HCT116 (cell line): ENCODE measurements around the gene SLC46A1. TPM values are rescaled to one million over a fixed set of nuclear protein-coding genes. Genes with fewer than 3 reads are reported as not detected.

Source experiments
- ATAC-seq: fragments of 200-7000 bp; cut with Tn5 transposase; 2 replicates; pipeline ENCODE4 v1.9.1; 2020; ENCODE audit warnings: mild to moderate bottlenecking, moderate library complexity
- BruUV-seq: library from RNA; stranded (reverse); fragments of 400-500 nt; replicated peaks from 2 replicates; lab custom pipeline; 2021; lab: Mats Ljungman, UMichigan
- CTCF ChIA-PET: fragments of 300-600 bp; sonication (Branson Sonifier 250); formaldehyde crosslinking; loops from one replicate; lab custom pipeline; 2021; ENCODE audit warnings: antibody characterized with exemption; lab: Charles Lee
- POLR2A ChIA-PET: fragments of 300-600, 350-600 bp; sonication (Branson Sonifier 250); formaldehyde crosslinking; loops from one replicate; lab custom pipeline; 2021; ENCODE audit warnings: antibody characterized with exemption; lab: Charles Lee
- RAD21 ChIA-PET, 2 experiments: fragments of 300-600 bp; sonication (Branson Sonifier 250); formaldehyde crosslinking; loops; one replicate each; lab custom pipeline; 2023; ENCODE audit warnings: low total read pairs in 2 of 2; ENCODE audit not compliant: uncharacterized antibody in 2 of 2, unreplicated experiment in 2 of 2, low non-redundant PET in 1 of 2; lab: Charles Lee
- DNase-seq: peaks from one replicate; pipeline ENCODE4 v3.0.0-alpha.2; 2010; ENCODE audit warnings: low read depth, low spot score
- H2AFZ ChIP-seq: fragments of 200-600 bp; shearing (Covaris generic), sonication (generic); 2 replicates; pipeline ENCODE4 v1.6.1; 2017; ENCODE audit warnings: low read depth, mixed run types, mixed read lengths, antibody characterized with exemption, low read length; ENCODE audit not compliant: poor library complexity, severe bottlenecking
- H3K27ac ChIP-seq: 2 replicates; pipeline ENCODE4 v1.5.1; 2012; ENCODE audit warnings: low read depth, low read length
- H3K27me3 ChIP-seq: fragments of 200-600 bp; sonication (generic); 2 replicates; pipeline ENCODE4 v1.6.1; 2016; ENCODE audit warnings: mixed run types, low read length, mixed read lengths; ENCODE audit not compliant: insufficient read depth
- H3K36me3 ChIP-seq, 2 experiments: fragments of 200-500 bp in 1 of 2; fragments of 200-600 bp in 1 of 2; sonication (Bioruptor generic) in 1 of 2; sonication (generic) in 1 of 2; 2 replicates each; pipeline versions ENCODE4 v1.5.1 to v1.6.1; 2014 to 2016; ENCODE audit warnings: low read length in 2 of 2, inconsistent platforms in 1 of 2, mixed read lengths in 1 of 2, mixed run types in 1 of 2; ENCODE audit not compliant: insufficient read depth in 2 of 2, control insufficient read depth in 1 of 2
- H3K4me1 ChIP-seq, 2 experiments: fragments of 200-600 bp in 1 of 2; sonication (generic) in 1 of 2; 2 replicates each; pipeline versions ENCODE4 v1.5.1 to v1.6.1; 2012 to 2017; ENCODE audit warnings: low read length in 2 of 2, inconsistent platforms in 1 of 2, mild to moderate bottlenecking in 1 of 2, mixed read lengths in 1 of 2, mixed run types in 1 of 2, moderate library complexity in 1 of 2; ENCODE audit not compliant: insufficient read depth in 2 of 2, control insufficient read depth in 1 of 2
- H3K4me2 ChIP-seq: fragments of 200-600 bp; sonication (generic); 2 replicates; pipeline ENCODE4 v1.6.1; 2017; ENCODE audit warnings: mixed run types, low read length, mixed read lengths
- H3K4me3 ChIP-seq, 2 experiments: fragments of 200-600 bp in 1 of 2; sonication (generic) in 1 of 2; replicated peaks in 1 of 2; 2 replicates each; pipeline ENCODE4 v1.5.1; 2011 to 2016; ENCODE audit warnings: low read length in 2 of 2, control low read depth in 1 of 2, low read depth in 1 of 2, mild to moderate bottlenecking in 1 of 2, mixed read lengths in 1 of 2, mixed run types in 1 of 2
- H3K79me2 ChIP-seq: fragments of 200-600 bp; sonication (generic); 2 replicates; pipeline ENCODE4 v1.6.1; 2017; ENCODE audit warnings: mild to moderate bottlenecking, mixed run types, low read length, moderate library complexity, mixed read lengths; ENCODE audit not compliant: insufficient read depth
- H3K9ac ChIP-seq: fragments of 200-600 bp; sonication (generic); 2 replicates; pipeline ENCODE4 v1.6.1; 2016; ENCODE audit warnings: low read length, mixed read lengths
- H3K9me2 ChIP-seq: fragments of 200-600 bp; sonication (generic), shearing (Covaris generic); 2 replicates; pipeline ENCODE4 v1.6.1; 2017; ENCODE audit warnings: mixed run types, mild to moderate bottlenecking, moderate library complexity; ENCODE audit not compliant: insufficient read depth
- H3K9me3 ChIP-seq, 2 experiments: fragments of 200-500 bp in 1 of 2; fragments of 200-600 bp in 1 of 2; sonication (Bioruptor generic) in 1 of 2; sonication (generic) in 1 of 2; 2 replicates each; pipeline ENCODE4 v1.6.1; 2014 to 2017; ENCODE audit warnings: low read length in 2 of 2, mixed read lengths in 2 of 2, inconsistent platforms in 1 of 2, low read depth in 1 of 2, mild to moderate bottlenecking in 1 of 2, mixed run types in 1 of 2, moderate library complexity in 1 of 2; ENCODE audit not compliant: control insufficient read depth in 1 of 2, insufficient read depth in 1 of 2
- H4K20me1 ChIP-seq: fragments of 200-600 bp; sonication (generic), shearing (Covaris generic); 2 replicates; pipeline ENCODE4 v1.6.1; 2017; ENCODE audit warnings: mixed run types, mild to moderate bottlenecking, moderate library complexity; ENCODE audit not compliant: insufficient read depth
- ATF3 ChIP-seq: IDR thresholded peaks from 2 replicates; pipeline ENCODE4 v1.6.1; 2012
- ELF1 ChIP-seq: IDR thresholded peaks from 2 replicates; pipeline ENCODE4 v1.6.1; 2012; ENCODE audit warnings: low read depth, borderline replicate concordance
- POLR2AphosphoS5 ChIP-seq: IDR thresholded peaks from 2 replicates; pipeline ENCODE4 v1.6.1; 2011; ENCODE audit warnings: mild to moderate bottlenecking, low read depth, low read length, moderate library complexity
- REST ChIP-seq: IDR thresholded peaks from 2 replicates; pipeline ENCODE4 v1.6.1; 2012; ENCODE audit warnings: low read depth
- ZBTB33 ChIP-seq: IDR thresholded peaks from 2 replicates; pipeline ENCODE4 v1.6.1; 2011; ENCODE audit warnings: mild to moderate bottlenecking, low read length, moderate library complexity; ENCODE audit not compliant: insufficient replicate concordance; ENCODE audit errors: extremely low read depth
- ZFX ChIP-seq: fragments of 450-650 bp; IDR thresholded peaks from 2 replicates; pipeline ENCODE4 v1.6.1; 2017
- intact Hi-C: fragments of 100-400 bp; cut with micrococcal nuclease; formaldehyde crosslinking; loops from 2 replicates; pipeline ENCODE4 v1.10.0; 2022
- total RNA-seq: library from RNA; stranded (reverse); gene quantifications from one replicate; pipeline ENCODE4 v1.2.1, GENCODE V29; 2021; ENCODE audit not compliant: unreplicated experiment

SLC46A1 gene
- total RNA-seq, 1 experiment from 2014 or later: 17.8 TPM

GRCh38 chr17:28363776-28364650 is 42.0 kb downstream of the SLC46A1 start (continued):
- TF ChIP-seq REST: no peak

GRCh38 chr17:28363186-28363585 is 42.8 kb downstream of the SLC46A1 start:
- peaks cover 7 to 9% of the 10 kb centered on the region in 2 experiments; a peak in 2 of 4 replicates for H3K4me1 ChIP-seq
- ChIA-PET RAD21 (no interaction called here), CTCF (no interaction called here), POLR2A (no interaction called here)
- H3K4me3 ChIP-seq: no peak overlapping the region
- no peaks in the 10 kb centered on the region for H4K20me1 ChIP-seq
- H3K4me2 ChIP-seq: no peak overlapping the region
- no peaks in the 10 kb centered on the region for H3K9me2 ChIP-seq
- H3K36me3 ChIP-seq: peaks cover 15 to 20% of the 10 kb centered on the region in 2 experiments; a peak in 3 of 4 replicates
- no peak overlapping the region for H2AFZ ChIP-seq
- no peak overlapping the region for H3K9ac ChIP-seq
- no peak for TF ChIP-seq ATF3
- no peak for TF ChIP-seq ZFX
- no peak for TF ChIP-seq ZBTB33
- TF ChIP-seq ELF1: no peak
- TF ChIP-seq POLR2AphosphoS5: no peak
- no TSS peak for BruUV-seq
- peaks cover 11% of the 10 kb centered on the region for H3K79me2 ChIP-seq
- no peak overlapping the region for H3K27ac ChIP-seq
- ATAC-seq: no peak
- no peaks in the 10 kb centered on the region for H3K27me3 ChIP-seq
- intact Hi-C loops: no loop called here
- H3K9me3 ChIP-seq: no peaks in the 10 kb centered on the region
- no peak for DNase-seq
